HG03066 (cell line): ENCODE measurements around the gene RMND1.
"Not testable (repeated sequence)": the region's sequence is repeated elsewhere in the genome, so short reads cannot be mapped to it uniquely, and the experiment has no call there.

Source experiments
- ATAC-seq: cut with Tn5 transposase; IDR thresholded peaks from one replicate; pipeline ENCODE4 v1.9.1; 2021; ENCODE audit warnings: low read depth; ENCODE audit not compliant: unreplicated experiment

Gene RMND1

DNA sequence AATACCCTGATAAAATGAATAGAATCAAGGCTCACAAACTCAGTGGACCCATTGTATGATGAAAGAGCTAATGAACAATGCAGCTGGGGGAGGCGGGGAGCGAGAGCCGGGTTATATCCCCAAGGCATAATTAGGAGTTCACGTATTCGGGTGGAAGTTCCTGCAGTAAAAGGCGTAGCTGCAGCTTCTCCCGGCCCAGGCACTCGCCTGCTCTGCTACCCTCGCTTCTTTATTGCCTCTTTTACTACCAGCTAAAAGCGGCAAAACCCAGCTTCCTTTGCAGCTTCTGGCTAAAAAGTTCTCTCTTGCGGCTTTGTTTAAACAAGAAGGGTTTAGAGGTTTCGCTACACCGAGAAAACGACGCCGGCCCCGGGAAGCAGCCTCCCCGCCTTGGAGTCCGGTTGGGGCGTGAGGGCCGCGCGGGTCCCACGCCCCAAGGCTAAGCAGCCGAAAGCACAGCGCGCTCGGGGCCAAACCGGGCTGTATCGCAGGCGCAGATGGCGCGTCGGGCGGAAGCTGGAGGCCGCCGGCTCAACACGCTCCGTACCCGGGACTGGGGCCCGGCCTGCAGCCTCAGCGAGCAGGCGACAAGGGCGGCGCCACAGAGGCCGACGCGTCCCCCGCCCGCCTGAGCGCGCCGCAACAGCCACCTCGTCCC lies 62.2 kb downstream of the RMND1 start:
- ATAC-seq: peak; percentile 52

DNA sequence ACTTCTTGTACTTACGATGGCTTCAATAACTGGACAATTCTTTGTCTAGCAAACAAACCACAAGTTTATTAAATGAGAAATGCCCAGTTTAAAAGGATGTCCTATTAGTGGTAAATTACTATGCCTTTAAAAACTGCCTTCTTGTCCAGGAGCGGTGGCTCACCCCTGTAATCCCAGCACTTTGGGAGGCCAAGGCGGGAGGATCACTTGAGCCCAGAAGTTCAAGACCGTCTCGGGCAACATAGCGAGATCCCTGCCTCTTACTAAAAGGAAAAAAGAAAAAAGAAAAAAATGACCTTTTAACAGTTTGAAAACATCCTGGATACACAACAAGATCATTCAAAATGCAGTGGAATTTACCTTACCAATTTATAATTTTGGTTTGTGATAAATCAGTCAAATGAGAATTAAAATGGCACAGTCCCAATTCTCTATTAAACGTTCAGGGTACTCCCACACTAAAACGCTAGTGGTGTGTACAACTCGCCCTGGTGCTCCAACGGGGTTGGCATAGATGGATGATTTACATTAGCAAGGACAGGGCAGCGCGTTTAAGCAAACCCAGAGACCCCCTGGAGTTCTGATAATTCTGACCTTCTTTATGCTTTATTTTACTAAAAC lies 62.8 kb downstream of the RMND1 start:
- no peak for ATAC-seq

- ATAC-seq: no peak
Observed at GRCh38 chr6:151388236-151388635, 63.7 kb downstream of the RMND1 start.

GRCh38 chr6:151387175-151387970 lies 64.6 kb downstream of the RMND1 start:
- ATAC-seq: no peak

GRCh38 chr6:151385177-151385576 lies 66.7 kb downstream of the RMND1 start:
- no peak for ATAC-seq

DNA sequence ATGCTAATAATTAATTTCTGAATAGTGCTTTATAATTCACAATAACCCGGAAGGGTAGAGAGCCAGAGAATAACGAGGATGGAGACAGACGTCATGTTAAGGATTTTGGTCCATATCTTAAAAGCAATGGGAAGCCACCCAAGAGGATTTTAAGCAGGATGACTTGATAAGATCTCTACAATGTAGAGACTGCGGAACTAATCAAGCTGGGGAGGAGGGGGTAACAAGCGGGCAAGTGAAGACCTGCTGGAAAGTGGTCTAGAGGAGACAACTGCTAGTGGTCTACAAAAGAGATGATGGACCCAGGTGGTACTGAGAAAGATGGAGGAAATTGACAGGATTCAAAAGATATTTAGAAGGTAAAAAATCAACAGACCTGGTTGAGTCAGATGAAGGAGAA lies 67.8 kb downstream of the RMND1 start:
- no peak for ATAC-seq

DNA sequence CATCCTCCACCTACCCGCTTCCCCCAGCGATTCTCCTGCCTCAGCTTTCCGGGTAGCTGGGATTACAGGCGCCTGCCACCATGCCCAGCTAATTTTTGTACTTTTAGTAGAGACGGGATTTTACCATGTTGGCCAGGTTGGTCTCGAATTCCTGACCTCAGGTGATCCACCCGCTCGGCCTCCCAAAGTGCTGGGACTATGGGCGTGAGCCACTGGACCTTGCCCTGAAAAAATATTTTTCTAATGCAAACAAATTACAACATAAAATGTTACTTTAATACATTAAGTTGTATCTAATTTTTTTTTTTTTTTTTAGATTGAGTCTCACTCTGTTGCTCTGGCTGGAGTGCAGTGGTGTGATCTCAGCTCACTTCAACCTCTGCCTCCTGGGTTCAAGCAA lies 69.3 kb downstream of the RMND1 start:
- ATAC-seq: not testable (repeated sequence)

GRCh38 chr6:151381722-151382121 lies 70.2 kb downstream of the RMND1 start:
- no peak for ATAC-seq

DNA sequence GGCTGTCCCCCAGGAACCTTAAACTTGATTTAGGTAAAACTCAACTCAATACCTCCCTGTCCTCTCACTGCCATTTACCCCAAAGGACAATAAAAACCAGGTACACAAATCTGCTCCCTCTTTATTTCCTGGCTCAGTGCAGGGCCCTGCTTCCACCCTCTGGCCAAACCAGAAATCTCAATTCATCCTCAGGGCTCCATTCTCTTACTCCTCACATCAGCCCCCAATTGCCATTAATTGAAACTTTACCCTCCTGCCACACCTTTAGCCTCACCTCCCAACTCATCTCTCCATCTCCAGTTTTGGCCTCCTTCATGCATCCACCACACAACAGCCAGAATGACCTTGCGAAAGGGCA lies 71.1 kb downstream of the RMND1 start:
- ATAC-seq: no peak

- ATAC-seq: peak; percentile 65
Observed at GRCh38 chr6:151379933-151380847, 71.7 kb downstream of the RMND1 start.

DNA sequence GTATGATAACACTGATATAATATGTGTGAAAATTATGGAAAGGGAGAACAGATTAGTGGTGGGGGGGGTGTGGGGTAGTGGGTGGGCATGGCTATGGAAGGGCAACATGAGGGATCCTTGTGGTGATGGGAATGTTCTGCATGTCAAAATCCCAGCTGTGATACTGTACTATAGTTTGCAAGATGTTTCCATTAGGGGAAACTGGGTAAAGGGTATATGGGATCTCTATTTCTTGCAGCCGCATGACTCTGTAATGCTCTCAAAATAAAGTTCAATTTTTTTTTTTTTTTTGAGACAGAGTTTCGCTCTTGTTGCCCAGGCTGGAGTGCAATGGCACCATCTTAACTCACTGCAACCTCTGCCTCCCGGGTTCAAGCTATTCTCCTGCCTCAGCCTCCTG lies 74.8 kb downstream of the RMND1 start:
- ATAC-seq: no peak

GRCh38 chr6:151376440-151376839 lies 75.5 kb downstream of the RMND1 start:
- ATAC-seq: no peak

DNA sequence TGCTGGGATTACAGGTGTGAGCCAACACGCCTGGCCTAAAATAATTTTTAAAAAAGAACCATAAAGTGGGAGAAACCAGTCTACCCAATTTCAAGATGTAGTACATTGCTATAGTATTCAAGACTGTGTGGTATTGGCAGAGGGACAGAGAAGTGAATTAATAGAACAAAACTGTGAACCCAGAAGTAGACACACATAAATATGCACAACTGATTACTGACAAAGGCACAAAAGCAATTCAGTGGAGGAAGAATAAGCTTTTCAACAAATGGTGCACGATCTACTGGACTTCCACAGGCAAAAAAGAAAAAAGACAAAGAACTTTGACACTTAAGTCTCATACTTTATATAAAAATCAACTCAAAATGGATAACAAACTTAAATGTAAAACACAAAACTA lies 76.1 kb downstream of the RMND1 start:
- no peak for ATAC-seq

- ATAC-seq: no peak
Observed at GRCh38 chr6:151374036-151374683, 77.8 kb downstream of the RMND1 start.

GRCh38 chr6:151372164-151372563 lies 79.8 kb downstream of the RMND1 start:
- ATAC-seq: no peak

DNA sequence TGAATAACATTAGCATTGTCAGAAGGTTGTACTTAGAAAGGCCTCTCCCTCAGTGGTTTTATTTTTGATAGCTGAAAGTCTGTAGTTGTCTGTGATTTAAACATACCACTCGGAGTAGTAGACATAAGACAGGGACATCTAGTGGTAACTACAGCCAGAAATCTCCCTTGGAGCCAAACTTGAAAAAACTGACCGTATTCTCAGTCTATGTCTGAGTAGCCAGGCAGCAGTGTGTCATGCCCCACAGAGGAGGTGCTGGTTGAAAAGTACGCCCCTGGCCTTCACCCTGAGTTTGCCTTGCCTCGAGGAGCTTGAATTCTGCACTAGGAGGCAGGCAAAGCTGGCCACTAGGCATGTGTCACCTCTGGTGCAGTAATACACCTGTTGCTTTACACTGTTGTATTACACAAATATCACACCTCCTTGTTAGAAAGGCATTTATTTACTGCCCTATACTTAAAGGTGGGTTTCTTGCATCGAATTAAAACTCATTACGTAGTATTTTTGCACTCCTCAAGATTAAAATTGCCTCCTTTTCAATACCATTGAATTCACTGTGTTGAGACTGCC lies 81.3 kb downstream of the RMND1 start:
- no peak for ATAC-seq

- ATAC-seq: no peak
Observed at GRCh38 chr6:151365233-151365632, 86.7 kb downstream of the RMND1 start.

DNA sequence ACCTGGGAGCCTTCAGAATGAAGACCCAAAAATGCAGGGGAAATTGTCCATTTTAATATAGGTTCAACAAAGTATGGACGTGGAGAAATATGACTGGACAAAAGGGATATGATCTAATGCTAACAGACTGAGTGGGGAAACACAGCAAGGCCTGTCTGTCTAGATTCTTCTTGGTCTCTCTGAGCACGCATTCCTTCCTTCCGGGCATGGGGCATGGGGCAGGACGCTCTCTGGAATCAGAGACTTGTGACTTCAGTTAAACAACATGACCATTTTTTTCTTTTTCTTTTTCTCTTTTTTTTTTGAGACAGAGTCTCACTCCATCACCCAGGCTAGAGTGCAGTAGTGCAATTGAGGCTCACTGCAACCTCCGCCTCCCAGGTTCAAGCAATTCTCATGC lies 92.4 kb downstream of the RMND1 start:
- no peak for ATAC-seq

- ATAC-seq: no peak
Observed at GRCh38 chr6:151358475-151358874, 93.5 kb downstream of the RMND1 start.
